Measurements from ENCODE around the gene CD70.
A peak's percentile ranks its signal among the peaks of the same experiment; 100 is the strongest.
"Not testable (repeated sequence)": the region's sequence is repeated elsewhere in the genome, so short reads cannot be mapped to it uniquely, and the experiment has no call there.

The CD70 gene

GRCh38 chr19:6590827-6591319 is at the start of gene CD70:
Gene CD70, minus strand, starts transcription at chr19:6591150. Its CDS starts 148 bp downstream, at chr19:6591002.
- no peak for DNase-seq (ENCODE audit: low read depth)
- no peak within 1 kb of the TSS for H3K4me3 ChIP-seq (ENCODE audit: control insufficient read depth, low read depth, low read length)
- no peak for TF ChIP-seq CTCF (conservative IDR thresholded peaks at IDR 0.05; ENCODE audit: control insufficient read depth, insufficient read depth, low read depth, low read length)

- DNase-seq (ENCODE audit: low read depth); H3K4me3 ChIP-seq (ENCODE audit: control insufficient read depth, low read depth, low read length): not testable (repeated sequence)
Observed at GRCh38 chr19:6640333-6640732, 49.4 kb upstream of the CD70 start.

GRCh38 chr19:6639439-6639838 is 48.5 kb upstream of the CD70 start:
- TF ChIP-seq CTCF (conservative IDR thresholded peaks at IDR 0.05; ENCODE audit: control insufficient read depth, insufficient read depth, low read depth, low read length): no peak
- DNase-seq (ENCODE audit: low read depth): peak; percentile 44
- H3K4me3 ChIP-seq (ENCODE audit: control insufficient read depth, low read depth, low read length): no peak overlapping the region

- not testable (repeated sequence) for H3K4me3 ChIP-seq (ENCODE audit: control insufficient read depth, low read depth, low read length); DNase-seq (ENCODE audit: low read depth)
Observed at GRCh38 chr19:6633456-6633813, 42.5 kb upstream of the CD70 start.

- DNase-seq (ENCODE audit: low read depth): peak; percentile 67
- H3K4me3 ChIP-seq (ENCODE audit: control insufficient read depth, low read depth, low read length): not testable (repeated sequence)
- TF ChIP-seq CTCF (conservative IDR thresholded peaks at IDR 0.05; ENCODE audit: control insufficient read depth, insufficient read depth, low read depth, low read length): peak; percentile 66
Observed at GRCh38 chr19:6632747-6633455, 42.0 kb upstream of the CD70 start.

- DNase-seq (ENCODE audit: low read depth): peak; percentile 76
- peak; percentile 90 for TF ChIP-seq CTCF (conservative IDR thresholded peaks at IDR 0.05; ENCODE audit: control insufficient read depth, insufficient read depth, low read depth, low read length)
- H3K4me3 ChIP-seq (ENCODE audit: control insufficient read depth, low read depth, low read length): no peak overlapping the region
Observed at GRCh38 chr19:6632002-6632621, 41.2 kb upstream of the CD70 start.

- DNase-seq (ENCODE audit: low read depth): no peak
- H3K4me3 ChIP-seq (ENCODE audit: control insufficient read depth, low read depth, low read length): no peak overlapping the region
- TF ChIP-seq CTCF (conservative IDR thresholded peaks at IDR 0.05; ENCODE audit: control insufficient read depth, insufficient read depth, low read depth, low read length): no peak
Observed at GRCh38 chr19:6626764-6627163, 35.8 kb upstream of the CD70 start.
